ENCODE data around the gene IFRD2.

Gene IFRD2

GRCh38 chr3:50337175-50337861 is 45.1 kb upstream of the IFRD2 start:
- H3K9ac ChIP-seq (ENCODE audit: low read depth, low read length, poor library complexity, severe bottlenecking) = peak overlapping the region; percentile 98
- H3F3A ChIP-seq (ENCODE audit: low read depth) = 0 out of 2 replicates have a peak, but pooled peaks cover 7% of the 10 kb centered on the region
- peaks cover 14% of the 10 kb centered on the region; the same call in 1 of the 2 replicates for H3K36me3 ChIP-seq (ENCODE audit: insufficient read depth, low read length)
- H3K4me2 ChIP-seq (ENCODE audit: low read depth, low read length, poor library complexity, severe bottlenecking) = peak overlapping the region; percentile 99
- peaks cover 49% of the 10 kb centered on the region for H3K4me1 ChIP-seq (ENCODE audit: insufficient read depth, low read length, poor library complexity, severe bottlenecking)
- H2AFZ ChIP-seq (ENCODE audit: low read length) = peak overlapping the region; percentile 9; the same call in 1 of the 2 replicates
- TF ChIP-seq, protein P1, sequence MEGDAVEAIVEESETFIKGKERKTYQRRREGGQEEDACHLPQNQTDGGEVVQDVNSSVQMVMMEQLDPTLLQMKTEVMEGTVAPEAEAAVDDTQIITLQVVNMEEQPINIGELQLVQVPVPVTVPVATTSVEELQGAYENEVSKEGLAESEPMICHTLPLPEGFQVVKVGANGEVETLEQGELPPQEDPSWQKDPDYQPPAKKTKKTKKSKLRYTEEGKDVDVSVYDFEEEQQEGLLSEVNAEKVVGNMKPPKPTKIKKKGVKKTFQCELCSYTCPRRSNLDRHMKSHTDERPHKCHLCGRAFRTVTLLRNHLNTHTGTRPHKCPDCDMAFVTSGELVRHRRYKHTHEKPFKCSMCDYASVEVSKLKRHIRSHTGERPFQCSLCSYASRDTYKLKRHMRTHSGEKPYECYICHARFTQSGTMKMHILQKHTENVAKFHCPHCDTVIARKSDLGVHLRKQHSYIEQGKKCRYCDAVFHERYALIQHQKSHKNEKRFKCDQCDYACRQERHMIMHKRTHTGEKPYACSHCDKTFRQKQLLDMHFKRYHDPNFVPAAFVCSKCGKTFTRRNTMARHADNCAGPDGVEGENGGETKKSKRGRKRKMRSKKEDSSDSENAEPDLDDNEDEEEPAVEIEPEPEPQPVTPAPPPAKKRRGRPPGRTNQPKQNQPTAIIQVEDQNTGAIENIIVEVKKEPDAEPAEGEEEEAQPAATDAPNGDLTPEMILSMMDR (conservative IDR thresholded peaks at IDR 0.05; ENCODE audit: low read length) = no peak
- TF ChIP-seq EZH2phosphoT487 (IDR thresholded peaks at IDR 0.05; ENCODE audit: borderline replicate concordance) = no peak
- peak overlapping the region; percentile 97 for H3K4me3 ChIP-seq (ENCODE audit: low read length, poor library complexity, severe bottlenecking)
- peaks cover 92% of the 10 kb centered on the region for H3K79me2 ChIP-seq (ENCODE audit: insufficient read depth, low read length)
- peaks cover 4% of the 10 kb centered on the region for H3K27me3 ChIP-seq (ENCODE audit: insufficient read depth, low read length, poor library complexity, severe bottlenecking)
- no peaks in the 10 kb centered on the region for H3K9me3 ChIP-seq (ENCODE audit: insufficient read depth, low read depth, low read length)
- H4K20me1 ChIP-seq (ENCODE audit: insufficient read depth, low read length, poor library complexity, severe bottlenecking) = peaks cover 46% of the 10 kb centered on the region
- no peaks in the 10 kb centered on the region for H3K9me2 ChIP-seq (replicated peaks; ENCODE audit: low read depth, low read length)

GRCh38 chr3:50336452-50337174 is 44.4 kb upstream of the IFRD2 start:
- H3K9me3 ChIP-seq (ENCODE audit: insufficient read depth, low read depth, low read length) = no peaks in the 10 kb centered on the region
- peaks cover 53% of the 10 kb centered on the region for H4K20me1 ChIP-seq (ENCODE audit: insufficient read depth, low read length, poor library complexity, severe bottlenecking)
- peaks cover 4% of the 10 kb centered on the region for H3K27me3 ChIP-seq (ENCODE audit: insufficient read depth, low read length, poor library complexity, severe bottlenecking)
- H3K4me3 ChIP-seq (ENCODE audit: low read length, poor library complexity, severe bottlenecking) = peak overlapping the region; percentile 97
- 0 out of 2 replicates have a peak, but pooled peaks cover 7% of the 10 kb centered on the region for H3F3A ChIP-seq (ENCODE audit: low read depth)
- no peak for TF ChIP-seq EZH2phosphoT487 (IDR thresholded peaks at IDR 0.05; ENCODE audit: borderline replicate concordance)
- TF ChIP-seq, protein P1 (conservative IDR thresholded peaks at IDR 0.05; ENCODE audit: low read length) = no peak
- H3K79me2 ChIP-seq (ENCODE audit: insufficient read depth, low read length) = peaks cover 92% of the 10 kb centered on the region
- H3K9me2 ChIP-seq (replicated peaks; ENCODE audit: low read depth, low read length) = no peaks in the 10 kb centered on the region
- peaks cover 42% of the 10 kb centered on the region for H3K4me1 ChIP-seq (ENCODE audit: insufficient read depth, low read length, poor library complexity, severe bottlenecking)
- H3K9ac ChIP-seq (ENCODE audit: low read depth, low read length, poor library complexity, severe bottlenecking) = peak overlapping the region; percentile 98
- H3K4me2 ChIP-seq (ENCODE audit: low read depth, low read length, poor library complexity, severe bottlenecking) = peak overlapping the region; percentile 99
- H2AFZ ChIP-seq (ENCODE audit: low read length) = peak overlapping the region; percentile 9; the same call in 1 of the 2 replicates
- peaks cover 21% of the 10 kb centered on the region; the same call in 1 of the 2 replicates for H3K36me3 ChIP-seq (ENCODE audit: insufficient read depth, low read length)

GRCh38 chr3:50334339-50335075 is 42.3 kb upstream of the IFRD2 start:
- peaks cover 6% of the 10 kb centered on the region; the same call in 1 of the 2 replicates for H3F3A ChIP-seq (ENCODE audit: low read depth)
- peak overlapping the region; percentile 98 for H3K9ac ChIP-seq (ENCODE audit: low read depth, low read length, poor library complexity, severe bottlenecking)
- H2AFZ ChIP-seq (ENCODE audit: low read length) = no peak overlapping the region
- H3K9me2 ChIP-seq (replicated peaks; ENCODE audit: low read depth, low read length) = no peaks in the 10 kb centered on the region
- no peak for TF ChIP-seq EZH2phosphoT487 (IDR thresholded peaks at IDR 0.05; ENCODE audit: borderline replicate concordance)
- TF ChIP-seq, protein P1 (conservative IDR thresholded peaks at IDR 0.05; ENCODE audit: low read length) = no peak
- peak overlapping the region; percentile 99 for H3K4me2 ChIP-seq (ENCODE audit: low read depth, low read length, poor library complexity, severe bottlenecking)
- peaks cover 74% of the 10 kb centered on the region for H4K20me1 ChIP-seq (ENCODE audit: insufficient read depth, low read length, poor library complexity, severe bottlenecking)
- H3K36me3 ChIP-seq (ENCODE audit: insufficient read depth, low read length) = peaks cover 42% of the 10 kb centered on the region
- H3K79me2 ChIP-seq (ENCODE audit: insufficient read depth, low read length) = peaks cover 93% of the 10 kb centered on the region
- H3K27me3 ChIP-seq (ENCODE audit: insufficient read depth, low read length, poor library complexity, severe bottlenecking) = peaks cover 4% of the 10 kb centered on the region
- H3K9me3 ChIP-seq (ENCODE audit: insufficient read depth, low read depth, low read length) = no peaks in the 10 kb centered on the region
- peaks cover 31% of the 10 kb centered on the region for H3K4me1 ChIP-seq (ENCODE audit: insufficient read depth, low read length, poor library complexity, severe bottlenecking)
- peak overlapping the region; percentile 97 for H3K4me3 ChIP-seq (ENCODE audit: low read length, poor library complexity, severe bottlenecking)

All from Loucy (cell line).